RWPE2 (cell line): ENCODE measurements around the gene PGGT1B.

Experiments used
- ATAC-seq: fragments of 200-7000 bp; cut with Tn5 transposase; 3 replicates; pipeline ENCODE4 v1.9.1; 2021; ENCODE audit warnings: low read depth
- DNase-seq: peaks from one replicate; pipeline ENCODE4 v3.0.0-alpha.2; 2020; ENCODE audit warnings: low spot score
- H3K27ac ChIP-seq: fragments of 450-650 bp; 2 replicates; pipeline ENCODE4 v1.5.1; 2017; ENCODE audit warnings: mild to moderate bottlenecking; ENCODE audit not compliant: poor library complexity, severe bottlenecking
- H3K27me3 ChIP-seq: fragments of 250-450 bp; sonication (Bioruptor Pico); 2 replicates; pipeline ENCODE4 v1.5.1; 2021; ENCODE audit warnings: mild to moderate bottlenecking, moderate library complexity; ENCODE audit not compliant: insufficient read depth, poor library complexity, severe bottlenecking
- H3K36me3 ChIP-seq: fragments of 250-450 bp; sonication (Bioruptor Pico); 2 replicates; pipeline ENCODE4 v1.5.1; 2020; ENCODE audit warnings: low read depth, mild to moderate bottlenecking, moderate library complexity
- H3K4me1 ChIP-seq: fragments of 250-450 bp; sonication (Bioruptor Pico); 2 replicates; pipeline ENCODE4 v1.5.1; 2021; ENCODE audit warnings: mild to moderate bottlenecking, moderate library complexity; ENCODE audit not compliant: insufficient read depth, poor library complexity, severe bottlenecking
- H3K4me3 ChIP-seq: fragments of 250-450 bp; sonication (Bioruptor Pico); 2 replicates; pipeline ENCODE4 v1.5.1; 2021; ENCODE audit warnings: mild to moderate bottlenecking, moderate library complexity; ENCODE audit not compliant: severe bottlenecking
- H3K9me3 ChIP-seq: fragments of 250-450 bp; sonication (Bioruptor Pico); 2 replicates; pipeline ENCODE4 v1.5.1; 2021; ENCODE audit warnings: mild to moderate bottlenecking, moderate library complexity; ENCODE audit not compliant: severe bottlenecking
- TF ChIP-seq, protein P1 (sequence below): fragments of 450-650 bp; IDR thresholded peaks from one replicate; pipeline ENCODE4 v1.5.1; 2017; ENCODE audit warnings: mild to moderate bottlenecking, moderate library complexity; ENCODE audit not compliant: poor library complexity, severe bottlenecking

Gene PGGT1B

GRCh38 chr5:115184770-115185169, 77.9 kb downstream of the PGGT1B start:
- TF ChIP-seq, protein P1, sequence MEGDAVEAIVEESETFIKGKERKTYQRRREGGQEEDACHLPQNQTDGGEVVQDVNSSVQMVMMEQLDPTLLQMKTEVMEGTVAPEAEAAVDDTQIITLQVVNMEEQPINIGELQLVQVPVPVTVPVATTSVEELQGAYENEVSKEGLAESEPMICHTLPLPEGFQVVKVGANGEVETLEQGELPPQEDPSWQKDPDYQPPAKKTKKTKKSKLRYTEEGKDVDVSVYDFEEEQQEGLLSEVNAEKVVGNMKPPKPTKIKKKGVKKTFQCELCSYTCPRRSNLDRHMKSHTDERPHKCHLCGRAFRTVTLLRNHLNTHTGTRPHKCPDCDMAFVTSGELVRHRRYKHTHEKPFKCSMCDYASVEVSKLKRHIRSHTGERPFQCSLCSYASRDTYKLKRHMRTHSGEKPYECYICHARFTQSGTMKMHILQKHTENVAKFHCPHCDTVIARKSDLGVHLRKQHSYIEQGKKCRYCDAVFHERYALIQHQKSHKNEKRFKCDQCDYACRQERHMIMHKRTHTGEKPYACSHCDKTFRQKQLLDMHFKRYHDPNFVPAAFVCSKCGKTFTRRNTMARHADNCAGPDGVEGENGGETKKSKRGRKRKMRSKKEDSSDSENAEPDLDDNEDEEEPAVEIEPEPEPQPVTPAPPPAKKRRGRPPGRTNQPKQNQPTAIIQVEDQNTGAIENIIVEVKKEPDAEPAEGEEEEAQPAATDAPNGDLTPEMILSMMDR: no peak
- H3K27me3 ChIP-seq: peaks cover 49% of the 10 kb centered on the region
- no peak for DNase-seq

GRCh38 chr5:115181757-115182156, 80.9 kb downstream of the PGGT1B start:
- Histone ChIP-seq H3K4me1 (peaks cover 3% of the 10 kb centered on the region), H3K27ac (no peak overlapping the region), H3K9me3 (peaks cover 2% of the 10 kb centered on the region), H3K36me3 (0 out of 2 replicates have a peak, but pooled peaks cover 4% of the 10 kb centered on the region), H3K27me3 (peaks cover 79% of the 10 kb centered on the region), H3K4me3 (no peak overlapping the region)
- TF ChIP-seq, protein P1: no peak
- ATAC-seq: no peak
- DNase-seq: no peak

More at GRCh38 chr5:115184770-115185169, 77.9 kb downstream of the PGGT1B start:
- Histone ChIP-seq H3K36me3 (0 out of 2 replicates have a peak, but pooled peaks cover 4% of the 10 kb centered on the region), H3K9me3 (peaks cover 2% of the 10 kb centered on the region), H3K4me3 (no peak overlapping the region), H3K4me1 (peaks cover 3% of the 10 kb centered on the region), H3K27ac (no peak overlapping the region)
- ATAC-seq: no peak

- Histone ChIP-seq H3K4me1 (peaks cover 3% of the 10 kb centered on the region), H3K4me3 (peak overlapping the region; percentile 21), H3K27ac (no peak overlapping the region), H3K36me3 (0 out of 2 replicates have a peak, but pooled peaks cover 4% of the 10 kb centered on the region), H3K9me3 (peaks cover 2% of the 10 kb centered on the region), H3K27me3 (peaks cover 90% of the 10 kb centered on the region)
- TF ChIP-seq, protein P1: no peak
- DNase-seq (no peak), ATAC-seq (peak; percentile 66)
Observed at GRCh38 chr5:115180165-115180709, 82.4 kb downstream of the PGGT1B start.

- DNase-seq (no peak), ATAC-seq (peak; percentile 68)
- 0 out of 2 replicates have a peak, but pooled peaks cover 4% of the 10 kb centered on the region for H3K36me3 ChIP-seq
- H3K27ac ChIP-seq: no peak overlapping the region
- H3K27me3 ChIP-seq: peaks cover 91% of the 10 kb centered on the region
- H3K4me1 ChIP-seq: peaks cover 3% of the 10 kb centered on the region
- H3K4me3 ChIP-seq: peak overlapping the region; percentile 21
- H3K9me3 ChIP-seq: peaks cover 2% of the 10 kb centered on the region
- TF ChIP-seq, protein P1: no peak
Observed at GRCh38 chr5:115179394-115180164, 83.1 kb downstream of the PGGT1B start.
